Muscle of arm (tissue), 14 donors: ENCODE measurements around the gene REL. TPM values are rescaled to one million over a fixed set of nuclear protein-coding genes. Genes with fewer than 3 reads are reported as not detected.
"Not testable (repeated sequence)": the region's sequence is repeated elsewhere in the genome, so short reads cannot be mapped to it uniquely, and the experiment has no call there.

Experiments used
- DNase-seq: peaks from one replicate; pipeline ENCODE4 v3.0.0-alpha.2; 2013
- long read RNA-seq, 11 donors: transcript quantifications; one replicate each; lab custom pipeline, GENCODE V29; 2026
- polyA plus RNA-seq, 12 donors: library from polyadenylated mRNA; unstranded; fragments of 120-200 nt; gene quantifications; one replicate each; pipeline ENCODE4 v1.2.1, GENCODE V29; 2013; ENCODE audit not compliant: insufficient read length in 12 of 12

Gene REL
- 1 to 10 TPM in 11 of 12 donors, not detected in 1; 4.2 to 9.1 (median 5.8) TPM for polyA plus RNA-seq
- long read RNA-seq, donor 1, partial matches to known transcripts = 6 of 8 reads
- long read RNA-seq, donor 1, other reads (novel, unspliced or antisense) = 0 of 8 reads
- long read RNA-seq, donor 2 = 0 reads
- long read RNA-seq, donor 3 = 0 reads
- long read RNA-seq, donor 4 = 0 reads
- long read RNA-seq, donor 5, partial matches to known transcripts = 0 of 2 reads
- long read RNA-seq, donor 5, other reads (novel, unspliced or antisense) = 0 of 2 reads
- long read RNA-seq, donor 6, partial matches to known transcripts = 0 of 2 reads
- long read RNA-seq, donor 6, other reads (novel, unspliced or antisense) = 0 of 2 reads
- long read RNA-seq, donor 7 = 0 reads
- long read RNA-seq, donor 8, partial matches to known transcripts = 0 of 3 reads
- long read RNA-seq, donor 8, other reads (novel, unspliced or antisense) = 0 of 3 reads
- long read RNA-seq, donor 9 = 0 reads
- long read RNA-seq, donor 10, partial matches to known transcripts = 0 of 2 reads
- long read RNA-seq, donor 10, other reads (novel, unspliced or antisense) = 0 of 2 reads
- long read RNA-seq, donor 11, partial matches to known transcripts = 0 of 1 reads
- long read RNA-seq, donor 11, other reads (novel, unspliced or antisense) = 0 of 1 reads

DNA sequence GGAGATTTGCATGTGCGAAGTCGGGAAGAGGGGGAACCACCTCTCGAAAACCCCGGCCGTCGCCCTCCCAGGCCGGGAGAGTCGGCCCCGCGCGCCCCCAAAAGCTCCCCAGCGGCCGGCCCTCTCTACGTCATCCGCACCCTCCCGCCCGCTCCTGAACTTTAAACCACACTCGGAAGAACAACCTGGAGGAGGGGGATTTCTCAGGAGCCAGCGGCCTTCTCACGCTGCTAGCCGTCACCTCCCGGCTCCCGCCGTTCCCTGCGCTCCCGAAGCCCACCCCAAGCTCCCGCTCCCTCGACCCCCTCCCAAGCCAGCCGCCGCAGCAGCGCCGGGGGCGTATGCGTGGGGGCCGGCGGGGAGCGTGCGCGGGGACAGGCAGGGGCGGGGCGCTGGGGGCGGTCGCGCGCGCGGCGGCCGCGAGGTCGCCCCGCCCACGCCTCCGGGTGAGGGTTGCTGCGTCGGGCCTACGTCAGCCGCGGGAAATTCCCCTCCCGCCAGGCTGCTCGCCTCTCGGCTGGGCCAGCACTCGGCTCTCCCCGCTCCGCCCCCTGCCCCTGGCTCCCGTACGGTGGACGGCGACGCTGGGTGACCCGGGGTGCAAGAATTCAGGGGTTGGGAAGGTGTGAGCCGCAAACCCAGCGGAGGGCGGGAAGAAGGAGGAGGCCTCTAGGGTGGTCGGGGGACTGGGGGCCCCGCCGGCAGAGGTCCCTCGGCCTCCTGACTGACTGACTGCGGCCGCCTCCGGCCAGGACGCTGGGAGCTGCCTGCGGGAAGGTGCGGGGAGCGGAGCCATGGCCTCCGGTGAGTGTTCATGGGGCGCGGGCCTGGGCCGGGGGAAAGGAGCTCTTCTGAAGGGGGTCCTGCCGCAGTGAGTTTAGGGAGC is at the start of gene REL:
TSS of gene REL (plus strand) at position 528 of the 886 bp plus-strand sequence. CDS start at position 795, 267 bp downstream.
- peak; percentile 90 for DNase-seq

- no peak for DNase-seq
These were observed 49.5 kb upstream of the REL start for GRCh38 chr2:60831921-60832320.

DNA sequence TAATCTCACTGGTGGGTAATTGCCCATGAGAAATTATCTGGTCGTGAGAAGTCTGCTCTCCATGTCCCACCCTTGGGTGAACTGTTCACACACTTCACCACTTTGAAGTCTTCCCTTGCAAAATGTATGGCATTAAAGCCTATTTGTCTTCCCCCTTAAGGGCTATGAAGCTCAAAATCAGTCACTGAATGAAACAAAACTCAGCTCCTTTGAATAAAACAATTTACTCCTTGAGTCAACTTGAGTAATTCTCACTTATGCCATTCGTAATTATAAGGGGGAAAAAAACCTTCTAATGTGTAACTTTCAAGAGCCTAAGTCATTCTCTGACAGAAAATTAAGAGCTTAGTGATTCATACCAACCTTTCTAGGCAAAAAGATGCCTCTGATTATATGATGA is 48.8 kb upstream of the REL start:
- DNase-seq = no peak

DNA sequence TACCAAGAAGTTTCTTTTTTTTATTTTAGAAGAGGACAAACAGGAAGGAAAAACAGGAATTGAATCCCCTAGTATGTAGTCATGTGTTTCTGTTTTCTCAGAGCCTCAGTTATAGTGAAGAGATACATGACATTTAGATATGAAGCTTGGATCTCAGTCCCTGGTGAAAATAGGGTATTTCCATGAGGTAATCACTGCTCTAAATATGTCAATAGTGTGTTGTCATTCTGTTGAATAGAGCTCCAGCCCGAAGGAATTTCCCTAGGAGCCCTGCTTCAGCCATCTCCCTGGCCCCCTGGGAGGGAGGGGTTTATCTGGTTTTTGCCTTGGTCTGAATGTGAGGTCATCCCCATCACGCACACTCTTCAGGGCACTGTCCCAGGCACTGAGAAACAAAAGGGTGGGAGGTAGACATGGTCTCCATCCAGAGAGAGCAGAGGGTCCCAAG is 47.1 kb upstream of the REL start:
- DNase-seq = no peak

DNA sequence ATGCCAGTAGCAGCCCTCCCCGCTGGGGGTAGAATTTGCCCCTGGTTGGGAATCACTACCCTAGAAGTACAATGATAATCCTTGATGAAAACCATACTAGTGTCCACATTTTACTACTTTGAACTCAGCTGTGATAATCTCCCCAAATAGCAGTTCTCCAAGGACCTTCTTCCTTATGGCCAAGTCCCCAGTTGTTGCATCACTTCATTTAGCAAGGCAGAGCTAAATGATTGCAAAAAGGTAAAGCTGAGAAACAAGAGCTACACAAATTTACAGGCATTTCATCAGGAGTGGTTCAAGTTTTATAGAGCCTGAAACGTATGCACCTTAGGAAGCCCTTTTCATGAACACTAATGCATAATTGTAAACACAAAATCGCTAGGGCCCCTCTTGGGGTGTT is 44.9 kb upstream of the REL start:
- DNase-seq = no peak

- no peak for DNase-seq
These were observed 44.3 kb upstream of the REL start for GRCh38 chr2:60837123-60837522.

DNA sequence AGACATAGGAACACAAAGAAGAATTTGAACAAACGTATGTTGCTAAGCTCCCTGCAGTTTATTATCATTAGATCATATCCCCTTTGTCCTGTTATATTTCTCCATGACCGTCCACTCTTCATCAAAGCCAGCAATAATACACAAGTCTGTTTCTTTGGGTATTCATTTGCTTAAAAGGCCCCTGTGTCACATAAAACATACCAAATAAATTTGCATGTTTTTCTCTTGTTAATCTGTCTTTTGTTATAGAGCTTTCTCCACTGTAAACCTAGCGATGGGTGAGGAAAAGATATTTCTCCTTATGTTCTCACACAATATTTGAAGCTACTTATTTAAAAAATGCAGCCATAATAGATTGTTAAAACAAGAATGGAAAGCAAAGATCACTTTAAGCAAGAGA is 42.9 kb upstream of the REL start:
- no peak for DNase-seq

DNA sequence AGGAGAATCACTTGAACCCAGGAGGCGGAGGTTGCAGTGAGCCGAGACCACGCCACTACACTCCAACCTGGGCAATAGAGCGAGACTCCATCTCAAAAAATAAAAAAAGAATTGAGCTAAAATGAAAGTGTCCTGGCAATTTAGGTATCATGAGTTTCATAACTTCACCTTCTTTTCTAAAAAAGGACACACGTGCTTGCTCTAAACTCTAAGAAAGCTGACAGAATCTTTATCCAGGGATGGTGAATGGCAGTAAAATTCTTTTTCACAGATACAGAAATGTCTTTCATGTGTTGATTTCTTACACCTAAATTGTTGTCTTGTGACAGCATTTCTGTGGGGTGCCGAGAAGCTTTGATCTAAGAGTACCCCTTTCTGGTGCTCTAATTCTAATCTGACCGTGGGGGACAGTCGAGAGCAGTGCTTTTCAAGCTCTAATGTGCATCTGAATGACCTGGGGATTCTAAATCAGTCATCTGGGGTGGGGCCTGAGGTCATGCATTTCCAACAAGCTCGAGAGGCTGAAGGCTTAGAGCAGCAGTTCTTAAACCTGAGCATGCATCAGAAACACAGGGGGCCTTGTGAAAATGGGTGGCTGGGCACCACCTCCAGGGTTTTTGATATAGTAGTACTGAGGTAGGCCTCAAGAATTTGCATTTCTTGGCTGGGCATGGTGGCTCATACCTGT is 42.1 kb upstream of the REL start:
- no peak for DNase-seq

DNA sequence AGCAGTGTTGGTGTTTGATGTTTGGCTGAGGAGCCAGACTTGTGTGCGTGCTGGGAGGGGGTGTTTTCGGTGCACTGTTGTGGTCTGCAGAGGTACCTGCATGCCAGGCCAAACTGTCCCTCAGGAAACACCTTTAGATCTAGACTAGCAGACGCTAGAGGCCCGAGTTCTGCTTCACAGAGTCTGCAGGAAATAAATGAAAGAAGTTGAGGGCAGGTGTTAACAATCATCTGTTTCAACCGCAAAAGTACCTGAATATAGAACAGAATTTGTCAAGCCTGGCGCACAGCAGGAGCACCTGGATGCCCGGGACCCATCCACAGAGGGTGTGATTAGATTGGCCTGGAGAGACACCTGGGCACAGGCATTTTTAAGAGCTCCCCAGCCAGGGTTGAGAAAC is 40.5 kb upstream of the REL start:
- DNase-seq = no peak

DNA sequence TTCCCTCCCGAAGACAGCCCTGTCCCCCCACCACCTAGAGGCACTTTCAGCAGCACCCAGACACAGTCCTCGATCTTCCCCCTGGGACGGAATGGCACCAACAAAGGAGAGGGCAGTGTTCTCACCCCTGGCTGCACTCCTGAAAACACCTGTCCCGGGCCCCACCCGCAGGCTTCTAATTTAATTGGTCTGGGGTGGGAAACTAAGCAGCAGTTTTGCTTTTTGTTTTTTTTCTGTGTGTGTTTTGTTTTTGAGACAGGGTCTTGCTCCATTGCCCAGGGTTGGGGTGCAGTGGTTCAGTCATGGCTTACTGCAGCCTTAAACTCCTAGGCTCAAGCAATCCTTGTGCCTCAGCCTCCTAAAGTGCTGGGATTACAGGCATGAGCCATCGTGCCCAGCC is 38.4 kb upstream of the REL start:
- DNase-seq = no peak

GRCh38 chr2:60844105-60844504 is 37.3 kb upstream of the REL start:
- no peak for DNase-seq

GRCh38 chr2:60847854-60848253 is 33.5 kb upstream of the REL start:
- no peak for DNase-seq

DNA sequence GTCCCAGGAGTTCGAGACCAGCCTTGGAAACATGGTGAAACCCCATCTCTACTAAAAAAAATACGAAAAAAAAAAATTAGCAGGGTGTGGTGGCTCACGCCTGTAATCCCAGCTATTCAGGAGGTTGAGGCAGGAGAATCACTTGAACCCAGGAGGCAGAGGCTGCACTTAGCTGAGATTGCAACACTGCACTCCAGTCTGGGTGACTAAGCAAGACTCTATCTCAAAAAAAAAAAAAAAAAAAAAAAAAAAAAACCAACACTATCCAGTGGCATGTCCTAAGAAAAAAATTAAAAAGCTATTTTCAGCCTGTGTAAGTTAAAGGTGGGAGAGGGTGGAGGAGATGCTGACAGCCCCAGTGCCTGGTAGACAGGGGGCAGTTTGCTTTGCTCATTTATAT is 32.2 kb upstream of the REL start:
- DNase-seq = no peak

DNA sequence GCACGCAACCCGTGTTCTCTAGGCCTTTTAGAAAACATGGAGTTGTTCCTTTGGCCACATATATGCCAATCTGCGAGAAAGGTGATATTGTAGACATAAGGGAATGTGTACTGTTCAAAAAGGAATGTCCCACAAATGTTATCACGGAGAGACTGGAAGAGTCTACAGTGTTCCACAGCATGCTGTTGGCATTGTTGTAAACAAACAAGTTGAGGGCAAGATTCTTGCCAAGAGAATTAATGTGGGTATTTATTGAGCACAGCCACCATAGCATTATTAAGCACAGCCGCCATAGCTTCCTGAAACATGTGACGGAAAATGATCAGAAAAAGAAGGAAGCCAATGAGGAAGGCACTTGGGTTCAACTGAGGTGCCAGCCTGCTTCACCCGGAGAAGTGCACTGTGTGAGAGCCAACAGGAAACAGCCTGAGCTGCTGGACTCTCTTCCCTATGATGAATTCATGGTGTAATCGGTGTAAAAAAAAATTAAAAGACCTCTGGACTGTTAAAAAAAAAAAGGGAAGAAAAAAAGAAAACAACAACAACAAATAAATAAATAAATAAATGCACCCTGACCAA is 29.0 kb upstream of the REL start:
- DNase-seq = no peak

DNA sequence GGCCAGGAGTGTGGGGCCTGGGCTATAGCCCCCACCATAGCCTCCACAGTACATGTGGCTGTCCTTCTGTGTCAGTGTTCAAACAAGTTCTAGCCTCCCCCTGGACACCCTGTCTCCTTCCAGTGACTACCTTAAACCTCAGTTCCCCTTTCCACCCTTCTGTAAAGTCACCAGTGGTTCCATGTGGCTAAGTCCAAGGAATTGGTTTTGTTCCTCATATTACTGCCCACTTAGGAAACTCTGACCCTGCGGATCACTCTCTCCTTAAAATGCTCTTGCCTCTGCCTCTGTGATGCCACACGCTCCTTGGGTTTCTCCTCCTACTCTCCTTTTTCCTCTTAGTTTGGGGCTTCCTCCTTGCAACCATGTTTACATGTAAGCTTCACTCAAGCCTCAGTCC is 27.8 kb upstream of the REL start:
- DNase-seq = no peak

DNA sequence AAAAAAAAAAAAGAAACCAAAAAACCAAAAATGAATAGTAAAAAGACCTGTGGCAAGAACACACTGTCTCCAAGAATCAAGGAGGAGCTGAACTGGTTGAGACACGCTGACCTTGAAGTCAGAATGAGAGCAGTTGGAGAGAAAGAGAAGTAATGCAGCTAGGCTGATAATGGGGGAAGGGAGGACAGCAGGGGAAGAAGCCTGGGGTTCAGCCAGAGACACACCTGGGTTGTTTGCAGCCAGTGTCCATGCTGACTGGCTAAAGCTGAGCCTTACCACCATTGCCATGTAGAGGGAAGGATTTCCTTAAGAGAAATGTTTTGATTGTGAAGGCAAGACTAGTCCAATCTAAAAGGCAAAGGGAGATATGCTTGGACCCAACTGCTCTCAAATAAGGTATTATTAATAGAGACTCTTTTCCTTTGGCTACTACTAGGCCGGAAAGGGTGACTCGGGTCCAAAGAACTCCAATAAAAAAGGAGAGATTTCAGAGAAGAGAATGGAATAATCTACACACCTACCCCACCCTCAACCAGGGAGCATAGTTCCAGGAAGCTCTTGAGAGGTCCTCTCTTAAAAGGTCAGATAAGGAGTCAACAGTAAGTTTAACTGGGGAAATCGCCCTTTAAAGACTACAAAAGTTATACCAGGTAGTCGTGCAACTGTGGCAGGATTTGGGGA is 25.2 kb upstream of the REL start:
- DNase-seq = no peak

- no peak for DNase-seq
These were observed 24.3 kb upstream of the REL start for GRCh38 chr2:60857056-60857455.

DNA sequence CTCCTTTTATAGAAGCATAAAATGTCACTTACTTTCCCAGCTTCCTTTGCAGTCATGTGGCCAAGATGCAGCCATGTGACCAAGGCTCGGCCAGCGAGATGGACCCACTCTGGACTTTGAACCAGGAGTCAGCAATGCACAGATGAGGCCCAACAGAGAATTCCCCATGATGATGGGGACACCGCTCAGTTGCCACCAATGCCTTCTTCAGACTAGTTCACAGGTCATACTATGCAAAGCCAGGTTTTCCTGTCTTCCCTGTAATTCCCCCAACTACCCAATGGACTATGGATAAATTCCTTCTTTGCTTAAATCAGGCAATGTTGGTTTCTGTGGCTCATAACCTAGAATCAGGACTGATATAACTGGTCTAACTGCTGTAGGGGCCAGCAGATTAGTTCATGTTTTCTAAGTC is 22.5 kb upstream of the REL start:
- no peak for DNase-seq

GRCh38 chr2:60861736-60862135 is 19.6 kb upstream of the REL start:
- no peak for DNase-seq

- no peak for DNase-seq
These were observed 18.7 kb upstream of the REL start for GRCh38 chr2:60862642-60863041.

- not testable (repeated sequence) for DNase-seq
These were observed 16.0 kb upstream of the REL start for GRCh38 chr2:60865361-60865760.
